Activated CD8-positive, alpha-beta T cell treated with anti-CD3 and anti-CD28 coated beads for 36 hours (primary cell): ENCODE data around the gene CRTAC1. TPM values are rescaled to one million over a fixed set of nuclear protein-coding genes. Genes with fewer than 3 reads are reported as not detected.

Source experiments
- ATAC-seq: fragments of 200-7000 bp; cut with Tn5 transposase; one replicate; pipeline ENCODE4 v1.10.0; 2021; ENCODE audit warnings: mild to moderate bottlenecking, moderate library complexity
- CTCF ChIA-PET: fragments of 350-600 bp; sonication (Branson Sonifier 250); formaldehyde crosslinking; loops from one replicate; lab custom pipeline; 2021; ENCODE audit warnings: antibody characterized with exemption; lab: Charles Lee
- POLR2A ChIA-PET: fragments of 350-600 bp; sonication (Branson Sonifier 250); formaldehyde crosslinking; loops from one replicate; lab custom pipeline; 2021; ENCODE audit warnings: antibody characterized with exemption; lab: Charles Lee
- DNase-seq: peaks from one replicate; pipeline ENCODE4 v3.0.0-alpha.2; 2020
- H3K27ac Mint-ChIP-seq: one replicate; pipeline ENCODE4 v1.8.0; 2021; ENCODE audit warnings: mild to moderate bottlenecking, mixed read lengths
- H3K27me3 Mint-ChIP-seq: one replicate; pipeline ENCODE4 v1.8.0; 2021; ENCODE audit warnings: mixed read lengths
- H3K36me3 Mint-ChIP-seq: one replicate; pipeline ENCODE4 v1.8.0; 2021; ENCODE audit warnings: low read depth, mixed read lengths
- H3K4me1 Mint-ChIP-seq: one replicate; pipeline ENCODE4 v1.8.0; 2021; ENCODE audit warnings: low read depth, mixed read lengths
- H3K4me3 Mint-ChIP-seq: one replicate; pipeline ENCODE4 v1.8.0; 2021; ENCODE audit warnings: mild to moderate bottlenecking, moderate library complexity, mixed read lengths
- H3K9me3 Mint-ChIP-seq: one replicate; pipeline ENCODE4 v1.8.0; 2021; ENCODE audit warnings: mixed read lengths
- intact Hi-C: fragments of 100-400 bp; cut with micrococcal nuclease; formaldehyde crosslinking; loops from one replicate; pipeline ENCODE4 v1.10.0; 2022
- total RNA-seq, 2 experiments: library from RNA; stranded (reverse); gene quantifications; one replicate each; pipeline ENCODE4 v1.2.3, GENCODE V29; 2021
- TF ChIP-seq, protein P1 (sequence below): fragments of 200-600 bp; IDR thresholded peaks from one replicate; pipeline ENCODE4 v1.8.0; 2022; ENCODE audit warnings: antibody characterized with exemption, mild to moderate bottlenecking

Gene CRTAC1
- total RNA-seq, 2 experiments from 2014 or later = not detected

DNA sequence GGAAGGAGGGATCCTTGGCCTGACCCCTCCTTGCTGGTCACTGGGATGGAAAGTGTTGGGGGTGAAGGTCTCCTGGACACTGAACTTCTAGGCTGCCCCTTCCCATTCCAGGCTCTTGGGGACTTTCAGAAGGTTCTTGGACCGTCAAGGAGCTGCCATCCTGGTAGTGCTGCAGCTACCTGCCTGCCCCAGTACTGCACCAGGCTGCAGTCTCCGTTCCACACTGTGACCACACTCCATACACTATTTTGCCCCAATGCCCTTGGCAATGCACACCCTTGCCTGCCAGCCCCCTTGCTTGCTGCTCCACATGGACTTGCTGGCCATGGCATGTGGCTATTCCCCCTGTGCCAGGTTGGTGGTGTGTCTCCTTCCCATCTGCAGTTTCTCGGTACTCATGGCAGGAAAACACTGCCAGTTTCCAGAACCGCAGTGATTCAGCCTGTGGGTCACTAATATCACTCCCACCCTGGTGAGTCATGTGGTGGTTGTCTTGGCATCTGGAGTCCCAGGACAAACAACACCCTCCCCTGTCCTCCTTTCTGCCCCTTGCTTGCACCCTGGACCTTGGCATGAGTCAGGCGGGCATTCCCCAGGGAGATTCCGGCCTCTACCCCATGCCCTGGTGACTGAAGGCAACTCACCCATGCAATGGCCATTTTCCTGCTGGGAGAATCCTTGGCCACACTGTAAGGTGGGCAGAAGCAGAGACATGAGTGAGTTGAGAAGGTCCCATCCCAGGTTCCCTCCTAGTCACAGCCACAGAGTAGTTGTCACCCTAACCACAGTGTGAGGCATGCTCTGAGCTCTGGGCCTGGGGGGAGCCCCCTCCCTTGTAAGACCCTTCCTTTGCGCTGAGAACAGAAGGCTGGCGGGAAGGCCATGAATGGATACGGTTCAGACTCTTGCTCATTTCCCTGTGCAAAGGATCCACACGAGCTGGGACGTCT lies 148.0 kb downstream of the CRTAC1 start:
- ATAC-seq = peak; percentile 84
- ChIA-PET CTCF (interaction anchor here (2.6 kb wide), 1 partner anchor 13 kb away, joined by 7 read pairs; no protein-coding TSS in a partner anchor), POLR2A (no interaction called here)
- TF ChIP-seq, protein P1, sequence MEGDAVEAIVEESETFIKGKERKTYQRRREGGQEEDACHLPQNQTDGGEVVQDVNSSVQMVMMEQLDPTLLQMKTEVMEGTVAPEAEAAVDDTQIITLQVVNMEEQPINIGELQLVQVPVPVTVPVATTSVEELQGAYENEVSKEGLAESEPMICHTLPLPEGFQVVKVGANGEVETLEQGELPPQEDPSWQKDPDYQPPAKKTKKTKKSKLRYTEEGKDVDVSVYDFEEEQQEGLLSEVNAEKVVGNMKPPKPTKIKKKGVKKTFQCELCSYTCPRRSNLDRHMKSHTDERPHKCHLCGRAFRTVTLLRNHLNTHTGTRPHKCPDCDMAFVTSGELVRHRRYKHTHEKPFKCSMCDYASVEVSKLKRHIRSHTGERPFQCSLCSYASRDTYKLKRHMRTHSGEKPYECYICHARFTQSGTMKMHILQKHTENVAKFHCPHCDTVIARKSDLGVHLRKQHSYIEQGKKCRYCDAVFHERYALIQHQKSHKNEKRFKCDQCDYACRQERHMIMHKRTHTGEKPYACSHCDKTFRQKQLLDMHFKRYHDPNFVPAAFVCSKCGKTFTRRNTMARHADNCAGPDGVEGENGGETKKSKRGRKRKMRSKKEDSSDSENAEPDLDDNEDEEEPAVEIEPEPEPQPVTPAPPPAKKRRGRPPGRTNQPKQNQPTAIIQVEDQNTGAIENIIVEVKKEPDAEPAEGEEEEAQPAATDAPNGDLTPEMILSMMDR = no peak
- Mint-ChIP-seq H3K4me3 (no peak overlapping the region), H3K36me3 (no peaks in the 10 kb centered on the region), H3K27me3 (no peaks in the 10 kb centered on the region), H3K27ac (no peak overlapping the region), H3K4me1 (peaks cover 2% of the 10 kb centered on the region), H3K9me3 (no peaks in the 10 kb centered on the region)
- intact Hi-C loops = no loop called here
- DNase-seq = peak; percentile 52

DNA sequence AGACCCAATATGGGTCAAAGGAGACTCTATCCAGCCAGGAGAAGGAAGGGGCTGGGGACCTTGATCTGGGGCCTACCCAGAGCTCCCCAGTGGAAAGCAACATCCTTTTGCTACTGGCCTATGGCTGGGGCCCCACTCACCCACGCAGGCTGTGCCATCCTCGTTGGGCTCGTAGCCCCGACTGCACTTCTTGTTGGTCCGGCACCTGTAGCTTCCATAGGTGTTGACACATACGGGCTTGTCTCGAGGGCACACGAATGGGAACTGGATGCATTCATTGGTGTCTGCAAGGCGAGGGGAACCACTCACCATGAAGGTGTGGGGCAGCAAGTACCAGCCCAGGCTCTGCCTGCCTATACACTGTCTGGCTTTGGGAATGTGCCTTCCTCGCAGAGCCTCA lies 150.3 kb downstream of the CRTAC1 start:
- Mint-ChIP-seq H3K4me1 (peaks cover 2% of the 10 kb centered on the region), H3K4me3 (no peak overlapping the region), H3K9me3 (no peaks in the 10 kb centered on the region), H3K36me3 (no peaks in the 10 kb centered on the region), H3K27me3 (no peaks in the 10 kb centered on the region), H3K27ac (no peak overlapping the region)
- POLR2A ChIA-PET = no interaction called here
- DNase-seq (no peak), ATAC-seq (no peak)
- intact Hi-C loops = no loop called here
- CTCF ChIA-PET = interaction anchor here (0.7 to 1.3 kb wide), 3 partner anchors 11 to 129 kb away, joined by 3 read pairs; no protein-coding TSS in a partner anchor
- TF ChIP-seq, protein P1 = no peak

DNA sequence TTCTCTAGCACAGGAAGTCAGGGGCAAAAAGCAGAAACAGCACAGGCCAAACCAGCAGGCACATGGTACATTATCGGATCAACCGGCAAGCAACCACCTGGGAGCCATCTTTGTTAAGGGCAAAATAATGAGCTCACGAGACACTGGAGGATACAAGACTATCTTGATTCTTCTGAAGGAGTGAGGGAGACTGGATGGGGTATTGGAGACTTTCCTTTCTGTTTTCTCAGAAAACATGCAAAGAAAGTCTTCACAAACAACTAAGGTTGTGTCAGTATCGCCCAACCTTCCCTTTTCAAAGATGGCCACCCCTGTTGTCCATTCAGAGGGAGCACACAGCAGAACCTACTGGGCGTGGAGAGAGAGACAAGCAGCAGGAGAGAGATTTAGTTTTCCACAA lies 151.2 kb downstream of the CRTAC1 start:
- intact Hi-C loops = no loop called here
- Mint-ChIP-seq H3K36me3 (no peaks in the 10 kb centered on the region), H3K4me3 (no peak overlapping the region), H3K27ac (no peak overlapping the region), H3K4me1 (peaks cover 2% of the 10 kb centered on the region), H3K27me3 (peaks cover 2% of the 10 kb centered on the region), H3K9me3 (no peaks in the 10 kb centered on the region)
- CTCF ChIA-PET = interaction anchor here (1.0 kb wide), 2 partner anchors 10 to 36 kb away, joined by 3 read pairs; no protein-coding TSS in a partner anchor
- TF ChIP-seq, protein P1 = no peak
- ATAC-seq (no peak), DNase-seq (no peak)
- POLR2A ChIA-PET = no interaction called here

DNA sequence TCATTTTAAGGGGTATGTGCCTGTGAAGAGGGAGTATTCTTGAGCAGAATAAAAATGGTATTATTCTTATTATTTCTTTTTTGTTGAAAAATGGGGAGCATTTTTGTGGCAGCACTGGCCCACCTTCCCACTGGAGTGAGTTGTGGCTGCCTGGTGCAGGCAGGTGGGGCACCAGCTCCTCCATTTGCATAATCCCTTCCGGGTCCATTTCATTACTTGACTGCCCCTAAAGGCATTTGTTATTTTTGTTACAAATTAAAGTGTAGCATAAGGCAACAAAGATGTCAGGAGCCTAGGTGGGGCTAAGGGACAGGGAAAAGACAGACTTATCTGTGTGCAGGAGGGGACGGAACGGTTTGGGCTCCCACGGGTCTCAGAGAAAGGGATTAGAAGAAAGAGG lies 154.0 kb downstream of the CRTAC1 start:
- ChIA-PET CTCF (interaction anchor here (0.6 to 1.7 kb wide), 4 partner anchors 9 to 120 kb away, joined by 3 to 7 read pairs (median 4); no protein-coding TSS in a partner anchor), POLR2A (no interaction called here)
- TF ChIP-seq, protein P1 = no peak
- Mint-ChIP-seq H3K36me3 (no peaks in the 10 kb centered on the region), H3K9me3 (no peaks in the 10 kb centered on the region), H3K4me1 (no peaks in the 10 kb centered on the region), H3K27me3 (peaks cover 2% of the 10 kb centered on the region), H3K4me3 (no peak overlapping the region), H3K27ac (no peak overlapping the region)
- no peak for ATAC-seq
- no peak for DNase-seq
- intact Hi-C loops = no loop called here

DNA sequence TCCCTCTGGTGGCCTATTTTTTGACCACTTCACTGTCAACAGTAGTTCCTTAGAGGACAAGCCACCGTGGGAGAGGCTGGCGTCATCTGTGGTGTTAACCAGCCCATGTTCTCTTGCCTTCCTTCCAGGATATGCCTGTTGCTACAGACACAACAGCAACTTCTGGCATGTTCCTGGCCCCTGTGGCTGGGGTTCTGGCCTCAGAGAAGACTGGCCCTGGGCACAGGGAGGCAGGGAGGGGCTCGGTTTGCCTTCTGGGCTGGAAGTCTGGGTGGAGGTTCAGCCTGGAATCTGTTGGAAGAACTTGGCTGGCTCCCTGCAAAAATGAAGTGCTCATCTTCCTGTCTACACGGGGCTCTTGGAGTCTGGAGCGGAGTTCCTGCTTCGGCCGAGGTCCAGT lies 155.0 kb downstream of the CRTAC1 start:
- Mint-ChIP-seq H3K27me3 (peaks cover 2% of the 10 kb centered on the region), H3K9me3 (no peaks in the 10 kb centered on the region), H3K4me1 (no peaks in the 10 kb centered on the region), H3K4me3 (no peak overlapping the region), H3K27ac (no peak overlapping the region), H3K36me3 (no peaks in the 10 kb centered on the region)
- intact Hi-C loops = no loop called here
- ATAC-seq (no peak), DNase-seq (no peak)
- TF ChIP-seq, protein P1 = no peak
- ChIA-PET CTCF (interaction anchor here (0.7 to 1.6 kb wide), 2 partner anchors 8 to 1401 kb away, joined by 3 to 4 read pairs; no protein-coding TSS in a partner anchor), POLR2A (no interaction called here)
